Measurements from ENCODE around the gene CACNA1A. TPM values are rescaled to one million over a fixed set of nuclear protein-coding genes. Genes with fewer than 3 reads are reported as not detected.
A peak's percentile ranks its signal among the peaks of the same experiment; 100 is the strongest.
"Not testable (repeated sequence)": the region's sequence is repeated elsewhere in the genome, so short reads cannot be mapped to it uniquely, and the experiment has no call there.

Gene CACNA1A
- total and polyA plus RNA-seq, 5 donors, result 0.65 to 1.3 (median 0.88) TPM

GRCh38 chr19:13451434-13451995 is 54.8 kb downstream of the CACNA1A start:
- H3K27me3 ChIP-seq (ENCODE audit: control insufficient read depth, insufficient read depth), result no peaks in the 10 kb centered on the region
- H3K9me3 ChIP-seq (ENCODE audit: control insufficient read depth, low read length), result peaks cover 1% of the 10 kb centered on the region
- H3K4me1 ChIP-seq (ENCODE audit: control insufficient read depth, insufficient read depth, low read length), result no peaks in the 10 kb centered on the region
- 72% methylated on average over 4 of the region's 4 CpGs for WGBS
- no peak for DNase-seq
- H3K4me3 ChIP-seq (ENCODE audit: low read length), result no peak overlapping the region
- no peak for ATAC-seq
- no peak overlapping the region for H3K27ac ChIP-seq (ENCODE audit: low read length)
- intact Hi-C loops (cut with DNase I), result no loop called here

DNA sequence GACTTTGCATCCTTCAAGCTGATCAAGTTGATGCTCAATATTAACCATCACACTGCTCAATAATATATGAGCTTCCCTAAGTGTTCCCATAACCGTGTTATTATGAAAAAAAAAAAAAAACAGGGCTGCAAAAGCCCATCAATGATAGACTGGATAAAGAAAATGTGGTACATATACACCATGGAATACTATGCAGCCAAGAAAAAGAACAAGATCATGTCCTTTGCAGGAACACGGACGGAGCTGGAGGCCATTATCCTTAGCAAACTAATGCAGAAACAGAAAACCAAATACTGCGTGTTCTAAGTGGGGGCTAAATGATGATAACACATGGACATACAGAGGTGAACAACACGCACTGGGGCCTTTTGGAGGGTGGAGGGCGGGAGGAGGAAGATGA is 58.3 kb downstream of the CACNA1A start:
- ATAC-seq (no peak), DNase-seq (no peak)
- Histone ChIP-seq H3K4me1 (ENCODE audit: control insufficient read depth, insufficient read depth, low read length) (no peaks in the 10 kb centered on the region), H3K4me3 (ENCODE audit: low read length) (no peak overlapping the region), H3K27ac (ENCODE audit: low read length) (no peak overlapping the region), H3K9me3 (ENCODE audit: control insufficient read depth, low read length) (no peaks in the 10 kb centered on the region), H3K27me3 (ENCODE audit: control insufficient read depth, insufficient read depth) (no peaks in the 10 kb centered on the region)
- intact Hi-C loops (cut with DNase I), result no loop called here
- whole genome bisulfite sequencing, result 91% methylated on average over 6 of the region's 6 CpGs

DNA sequence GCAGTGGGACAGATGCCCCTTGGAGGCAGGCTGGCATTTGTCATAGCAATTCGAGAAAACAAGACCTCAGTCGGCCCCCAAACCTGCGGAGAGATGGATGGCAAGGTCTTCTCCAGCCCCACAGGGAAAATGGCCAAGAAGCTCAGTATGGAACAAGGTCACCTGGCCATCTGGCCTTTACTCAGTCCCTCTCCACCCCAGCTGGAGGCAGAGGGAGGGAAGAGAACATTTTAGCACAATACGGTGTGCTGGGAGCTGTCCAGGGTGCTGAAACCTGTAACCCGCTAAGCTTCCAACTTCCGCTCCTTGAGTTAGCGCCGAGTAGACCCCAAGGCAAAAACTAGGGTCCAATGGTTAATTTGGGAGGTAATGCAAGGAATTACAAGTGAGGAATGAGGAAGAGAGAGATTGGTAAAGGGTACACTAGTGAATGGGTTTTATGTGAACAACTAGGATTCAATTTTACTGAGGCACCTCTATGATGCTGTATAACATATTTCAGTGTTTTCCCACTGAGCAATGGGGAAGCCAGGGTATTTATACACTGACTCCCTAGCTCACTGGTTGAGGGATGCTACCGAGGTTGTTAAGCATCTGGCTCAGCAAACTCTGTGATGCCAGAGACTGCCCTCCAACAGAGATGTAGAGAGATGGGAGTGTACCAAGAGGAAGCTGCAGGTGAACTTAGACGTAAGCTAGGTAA is 64.3 kb downstream of the CACNA1A start:
- intact Hi-C loops (cut with DNase I), result no loop called here
- Histone ChIP-seq H3K9me3 (ENCODE audit: control insufficient read depth, low read length) (no peaks in the 10 kb centered on the region), H3K4me1 (ENCODE audit: control insufficient read depth, insufficient read depth, low read length) (no peaks in the 10 kb centered on the region), H3K27me3 (ENCODE audit: control insufficient read depth, insufficient read depth) (no peaks in the 10 kb centered on the region), H3K27ac (ENCODE audit: low read length) (no peak overlapping the region), H3K4me3 (ENCODE audit: low read length) (no peak overlapping the region)
- DNase-seq, result peak; percentile 16 to 57 (median 45)
- no peak for ATAC-seq
- WGBS, result 41% methylated on average over 10 of the region's 10 CpGs

- no peaks in the 10 kb centered on the region for H3K27me3 ChIP-seq (ENCODE audit: control insufficient read depth, insufficient read depth)
- WGBS, result 71% methylated on average over 6 of the region's 6 CpGs
- intact Hi-C loops (cut with DNase I), result no loop called here
- DNase-seq (no peak), ATAC-seq (no peak)
- no peaks in the 10 kb centered on the region for H3K4me1 ChIP-seq (ENCODE audit: control insufficient read depth, insufficient read depth, low read length)
- H3K9me3 ChIP-seq (ENCODE audit: control insufficient read depth, low read length), result no peaks in the 10 kb centered on the region
- no peak overlapping the region for H3K4me3 ChIP-seq (ENCODE audit: low read length)
- H3K27ac ChIP-seq (ENCODE audit: low read length), result no peak overlapping the region
These were observed 68.2 kb downstream of the CACNA1A start for GRCh38 chr19:13437919-13438618.

DNA sequence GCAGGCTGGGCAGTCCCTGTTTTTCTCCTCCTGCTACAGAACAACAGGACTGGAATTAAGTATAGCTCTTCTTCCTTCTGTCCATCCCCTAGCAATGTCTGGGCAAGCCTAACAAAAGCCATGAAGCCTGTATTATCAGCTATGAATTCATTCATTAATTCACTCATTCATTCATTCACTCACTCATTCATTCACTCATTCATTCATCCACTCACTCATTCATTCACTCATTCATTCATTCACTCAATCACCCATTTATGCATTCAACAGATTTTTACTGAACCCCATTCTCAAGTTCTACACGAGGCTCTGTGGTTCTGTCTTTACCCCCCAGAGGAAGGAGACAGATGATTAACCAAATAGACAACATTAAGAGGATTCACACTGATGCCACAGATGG is 69.9 kb downstream of the CACNA1A start:
- no peak overlapping the region for H3K4me3 ChIP-seq (ENCODE audit: low read length)
- intact Hi-C loops (cut with DNase I), result no loop called here
- WGBS, result 61% methylated on average over 1 of the region's 1 CpG
- H3K27ac ChIP-seq (ENCODE audit: low read length), result no peak overlapping the region
- no peaks in the 10 kb centered on the region for H3K9me3 ChIP-seq (ENCODE audit: control insufficient read depth, low read length)
- DNase-seq (no peak), ATAC-seq (no peak)
- H3K27me3 ChIP-seq (ENCODE audit: control insufficient read depth, insufficient read depth), result no peaks in the 10 kb centered on the region
- H3K4me1 ChIP-seq (ENCODE audit: control insufficient read depth, insufficient read depth, low read length), result no peaks in the 10 kb centered on the region

DNA sequence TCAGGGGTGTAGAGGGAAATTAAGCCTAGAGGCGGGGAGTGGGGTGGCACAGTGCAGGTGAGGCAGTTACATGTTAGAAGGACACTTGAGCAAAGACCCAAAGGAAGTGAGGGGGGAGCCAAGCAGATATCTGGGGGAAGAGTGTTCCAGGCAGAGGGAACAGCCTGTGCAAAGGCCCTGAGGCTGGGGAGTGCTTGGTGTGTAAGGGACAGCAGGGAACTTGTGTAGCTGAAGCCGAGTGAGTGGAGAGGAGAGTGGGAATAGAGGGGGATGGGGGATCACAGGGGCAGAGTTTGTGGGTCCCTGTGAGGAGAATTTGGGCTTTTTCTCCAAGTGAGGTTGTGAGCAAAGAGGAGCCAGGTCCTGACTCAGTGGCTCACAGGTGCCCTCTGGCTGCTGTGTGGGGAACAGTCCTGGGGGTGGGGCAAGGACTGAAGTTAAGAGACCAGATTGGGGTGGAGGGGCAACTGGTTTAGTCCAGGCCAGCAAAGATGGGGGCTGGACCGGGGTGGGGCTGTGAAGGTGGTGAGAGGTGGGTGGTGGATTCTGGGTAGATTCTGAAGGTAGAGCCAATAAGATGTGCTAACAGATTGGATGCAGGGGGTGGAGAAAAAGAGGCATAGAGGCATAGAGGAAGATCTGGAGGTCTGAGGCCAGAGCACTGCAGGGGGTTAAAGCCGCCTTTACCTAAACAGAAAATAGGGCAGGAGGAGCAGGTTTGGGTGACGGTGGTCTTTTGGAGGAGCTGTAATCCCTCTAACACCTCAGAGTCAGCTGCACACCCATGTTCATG is 75.3 kb downstream of the CACNA1A start:
- Histone ChIP-seq H3K9me3 (ENCODE audit: control insufficient read depth, low read length) (no peaks in the 10 kb centered on the region), H3K27ac (ENCODE audit: low read length) (no peak overlapping the region), H3K27me3 (ENCODE audit: control insufficient read depth, insufficient read depth) (no peaks in the 10 kb centered on the region), H3K4me1 (ENCODE audit: control insufficient read depth, insufficient read depth, low read length) (no peaks in the 10 kb centered on the region), H3K4me3 (ENCODE audit: low read length) (no peak overlapping the region)
- peak in 1 of 2 donors; percentile 38 for ATAC-seq
- 77% methylated on average over 5 of the region's 5 CpGs for WGBS
- intact Hi-C loops (cut with DNase I), result loop anchor here in 1 of 4 donors (5.0 kb wide), 1 partner anchor 154 kb away; no protein-coding TSS in a partner anchor
- DNase-seq, result peak; percentile 23 to 66 (median 61)

- intact Hi-C loops (cut with DNase I), result no loop called here
- DNase-seq (no peak), ATAC-seq (no peak)
- Histone ChIP-seq H3K9me3 (ENCODE audit: control insufficient read depth, low read length) (no peaks in the 10 kb centered on the region), H3K27ac (ENCODE audit: low read length) (no peak overlapping the region), H3K4me3 (ENCODE audit: low read length) (no peak overlapping the region), H3K4me1 (ENCODE audit: control insufficient read depth, insufficient read depth, low read length) (no peaks in the 10 kb centered on the region), H3K27me3 (ENCODE audit: control insufficient read depth, insufficient read depth) (no peaks in the 10 kb centered on the region)
- WGBS, result 51% methylated on average over 5 of the region's 5 CpGs
These were observed 76.7 kb downstream of the CACNA1A start for GRCh38 chr19:13429563-13429962.

DNA sequence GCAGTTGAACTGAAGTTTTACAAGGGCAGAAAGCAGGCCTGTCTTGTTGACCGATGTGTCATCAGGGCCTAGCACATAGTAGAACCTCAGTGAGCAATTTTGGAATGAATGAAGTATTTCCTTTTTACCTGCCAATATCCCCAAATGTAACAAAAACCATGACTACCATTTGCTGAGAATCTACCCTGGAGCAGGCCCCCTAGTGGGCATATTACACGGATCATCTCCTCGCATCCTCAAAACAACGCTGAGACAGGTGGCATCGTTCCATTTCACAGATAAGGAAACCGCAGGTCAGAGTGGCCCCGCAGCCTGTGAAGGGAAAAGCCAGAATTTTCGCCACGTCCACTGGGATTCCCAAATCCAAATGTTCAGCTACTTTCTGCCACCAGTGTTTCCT is 77.9 kb downstream of the CACNA1A start:
- ATAC-seq (no peak), DNase-seq (no peak)
- no peak overlapping the region for H3K27ac ChIP-seq (ENCODE audit: low read length)
- H3K9me3 ChIP-seq (ENCODE audit: control insufficient read depth, low read length), result no peaks in the 10 kb centered on the region
- no peak overlapping the region for H3K4me3 ChIP-seq (ENCODE audit: low read length)
- H3K4me1 ChIP-seq (ENCODE audit: control insufficient read depth, insufficient read depth, low read length), result no peaks in the 10 kb centered on the region
- WGBS, result 44% methylated on average over 9 of the region's 9 CpGs
- H3K27me3 ChIP-seq (ENCODE audit: control insufficient read depth, insufficient read depth), result no peaks in the 10 kb centered on the region
- intact Hi-C loops (cut with DNase I), result no loop called here

- Histone ChIP-seq H3K4me3 (ENCODE audit: low read length) (no peak overlapping the region), H3K27ac (ENCODE audit: low read length) (no peak overlapping the region), H3K4me1 (ENCODE audit: control insufficient read depth, insufficient read depth, low read length) (no peaks in the 10 kb centered on the region), H3K27me3 (ENCODE audit: control insufficient read depth, insufficient read depth) (no peaks in the 10 kb centered on the region), H3K9me3 (ENCODE audit: control insufficient read depth, low read length) (peaks cover 2% of the 10 kb centered on the region)
- intact Hi-C loops (cut with DNase I), result no loop called here
- ATAC-seq (no peak), DNase-seq (no peak)
- 82% methylated on average over 11 of the region's 11 CpGs for whole genome bisulfite sequencing
These were observed 78.8 kb downstream of the CACNA1A start for GRCh38 chr19:13427273-13428051.

DNA sequence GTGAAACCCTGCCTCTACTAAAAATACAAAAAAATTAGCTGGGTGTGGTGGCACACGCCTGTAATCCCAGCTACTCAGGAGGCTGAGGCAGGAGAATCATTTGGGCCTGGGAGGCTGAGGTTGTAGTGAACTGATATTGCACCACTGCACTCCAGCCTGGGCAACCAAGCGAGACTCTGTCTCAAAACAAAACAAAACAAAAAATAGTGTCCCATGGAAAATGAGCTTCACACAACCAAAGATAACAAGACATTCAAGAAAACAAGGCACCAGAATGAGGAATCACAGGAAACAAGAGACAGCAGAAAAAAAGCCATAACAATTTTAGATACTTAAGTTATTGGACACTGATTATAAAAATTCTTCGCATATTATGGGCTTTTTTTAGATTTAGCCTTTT is 80.4 kb downstream of the CACNA1A start:
- H3K27me3 ChIP-seq (ENCODE audit: control insufficient read depth, insufficient read depth); H3K4me3 ChIP-seq (ENCODE audit: low read length); H3K9me3 ChIP-seq (ENCODE audit: control insufficient read depth, low read length); ATAC-seq; H3K4me1 ChIP-seq (ENCODE audit: control insufficient read depth, insufficient read depth, low read length); H3K27ac ChIP-seq (ENCODE audit: low read length); DNase-seq; intact Hi-C loops (cut with DNase I): not testable (repeated sequence)
- 83% methylated on average over 3 of the region's 3 CpGs for WGBS

Data from right cardiac atrium (tissue), 5 donors.